Measurements from ENCODE around the gene CDK16. TPM values are rescaled to one million over a fixed set of nuclear protein-coding genes. Genes with fewer than 3 reads are reported as not detected.
A peak's percentile ranks its signal among the peaks of the same experiment; 100 is the strongest.

CDK16 gene
- 59.2 TPM for total RNA-seq
- long read RNA-seq, transcript CDK16-202 (16 exons, 3,144 nt): major isoform, 39 of 84 reads
- long read RNA-seq, partial matches to known transcripts: 16 of 84 reads
- long read RNA-seq, other reads (novel, unspliced or antisense): 26 of 84 reads

DNA sequence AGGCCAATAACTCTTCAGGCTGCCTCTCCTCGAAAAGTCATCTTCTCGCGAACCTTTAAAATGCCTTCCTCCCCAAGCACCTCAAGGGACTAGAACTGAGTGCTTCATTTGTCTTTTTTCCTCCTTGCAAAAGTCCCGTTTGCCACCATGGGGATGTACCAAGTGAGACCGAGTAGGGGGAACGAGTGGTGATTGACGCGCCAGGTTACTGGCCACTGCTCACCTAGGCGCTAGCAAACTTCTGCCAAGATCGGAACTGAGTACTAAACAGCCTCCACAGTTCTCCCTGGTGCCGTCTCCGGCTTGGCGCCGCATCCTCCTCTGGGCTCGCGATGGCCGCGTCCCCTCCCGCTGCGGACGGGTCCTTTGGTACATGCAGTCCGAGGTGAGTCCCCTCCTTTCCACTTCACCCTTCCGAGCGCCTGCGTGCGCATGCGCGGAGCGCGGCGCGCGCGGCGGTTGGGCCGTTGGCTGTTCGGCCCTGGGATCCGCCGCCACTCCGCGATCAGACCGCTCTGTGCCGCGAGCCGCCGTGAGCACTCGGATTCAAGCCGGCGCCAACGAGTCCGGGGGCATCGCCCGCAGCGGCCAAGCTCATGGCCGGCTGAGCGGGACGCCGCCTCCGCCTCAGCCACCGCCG is at the start of gene CDK16:
Gene CDK16, plus strand, starts transcription at position 402 of the 640 bp plus-strand sequence. CDS start 4,877 bp downstream, outside the sequence.
- no peaks in the 10 kb centered on the region for H3K27me3 ChIP-seq (ENCODE audit: low read depth)
- H3K36me3 ChIP-seq: peaks cover 31% of the 10 kb centered on the region
- intact Hi-C loops (cut with DNase I): no loop called here
- peak within 1 kb of the TSS; percentile 66 for H3K4me3 ChIP-seq
- H3K4me1 ChIP-seq: peaks cover 24% of the 10 kb centered on the region
- peak within 1 kb of the TSS; percentile 98 for H3K27ac ChIP-seq
- DNase-seq (peak; percentile 78), ATAC-seq (peak; percentile 82 to 87)
- no peaks in the 10 kb centered on the region for H3K9me3 ChIP-seq
- TF ChIP-seq, protein P1, sequence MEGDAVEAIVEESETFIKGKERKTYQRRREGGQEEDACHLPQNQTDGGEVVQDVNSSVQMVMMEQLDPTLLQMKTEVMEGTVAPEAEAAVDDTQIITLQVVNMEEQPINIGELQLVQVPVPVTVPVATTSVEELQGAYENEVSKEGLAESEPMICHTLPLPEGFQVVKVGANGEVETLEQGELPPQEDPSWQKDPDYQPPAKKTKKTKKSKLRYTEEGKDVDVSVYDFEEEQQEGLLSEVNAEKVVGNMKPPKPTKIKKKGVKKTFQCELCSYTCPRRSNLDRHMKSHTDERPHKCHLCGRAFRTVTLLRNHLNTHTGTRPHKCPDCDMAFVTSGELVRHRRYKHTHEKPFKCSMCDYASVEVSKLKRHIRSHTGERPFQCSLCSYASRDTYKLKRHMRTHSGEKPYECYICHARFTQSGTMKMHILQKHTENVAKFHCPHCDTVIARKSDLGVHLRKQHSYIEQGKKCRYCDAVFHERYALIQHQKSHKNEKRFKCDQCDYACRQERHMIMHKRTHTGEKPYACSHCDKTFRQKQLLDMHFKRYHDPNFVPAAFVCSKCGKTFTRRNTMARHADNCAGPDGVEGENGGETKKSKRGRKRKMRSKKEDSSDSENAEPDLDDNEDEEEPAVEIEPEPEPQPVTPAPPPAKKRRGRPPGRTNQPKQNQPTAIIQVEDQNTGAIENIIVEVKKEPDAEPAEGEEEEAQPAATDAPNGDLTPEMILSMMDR (IDR thresholded peaks at IDR 0.05): no peak

DNA sequence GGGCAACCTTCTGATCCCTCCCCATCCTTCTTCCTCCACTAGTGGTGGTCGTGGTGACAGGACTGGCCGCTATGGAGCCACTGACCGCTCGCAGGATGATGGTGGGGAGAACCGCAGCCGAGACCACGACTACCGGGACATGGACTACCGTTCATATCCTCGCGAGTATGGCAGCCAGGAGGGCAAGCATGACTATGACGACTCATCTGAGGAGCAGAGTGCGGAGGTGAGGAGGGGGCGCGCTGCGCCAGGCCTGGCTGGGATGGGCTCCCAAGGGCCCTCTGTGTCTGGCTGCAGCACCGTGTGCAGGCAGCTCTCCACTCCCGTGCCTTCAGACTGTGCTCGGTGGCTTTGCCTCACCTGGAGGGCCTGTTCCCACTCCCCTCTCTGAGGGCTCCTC is 49.2 kb upstream of the CDK16 start:
- no peak overlapping the region for H3K27ac ChIP-seq
- peaks cover 41% of the 10 kb centered on the region for H3K36me3 ChIP-seq
- ATAC-seq (no peak), DNase-seq (no peak)
- H3K27me3 ChIP-seq (ENCODE audit: low read depth): no peaks in the 10 kb centered on the region
- TF ChIP-seq, protein P1 (IDR thresholded peaks at IDR 0.05): no peak
- H3K9me3 ChIP-seq: no peaks in the 10 kb centered on the region
- intact Hi-C loops (cut with DNase I): no loop called here
- H3K4me1 ChIP-seq: no peaks in the 10 kb centered on the region
- no peak overlapping the region for H3K4me3 ChIP-seq

DNA sequence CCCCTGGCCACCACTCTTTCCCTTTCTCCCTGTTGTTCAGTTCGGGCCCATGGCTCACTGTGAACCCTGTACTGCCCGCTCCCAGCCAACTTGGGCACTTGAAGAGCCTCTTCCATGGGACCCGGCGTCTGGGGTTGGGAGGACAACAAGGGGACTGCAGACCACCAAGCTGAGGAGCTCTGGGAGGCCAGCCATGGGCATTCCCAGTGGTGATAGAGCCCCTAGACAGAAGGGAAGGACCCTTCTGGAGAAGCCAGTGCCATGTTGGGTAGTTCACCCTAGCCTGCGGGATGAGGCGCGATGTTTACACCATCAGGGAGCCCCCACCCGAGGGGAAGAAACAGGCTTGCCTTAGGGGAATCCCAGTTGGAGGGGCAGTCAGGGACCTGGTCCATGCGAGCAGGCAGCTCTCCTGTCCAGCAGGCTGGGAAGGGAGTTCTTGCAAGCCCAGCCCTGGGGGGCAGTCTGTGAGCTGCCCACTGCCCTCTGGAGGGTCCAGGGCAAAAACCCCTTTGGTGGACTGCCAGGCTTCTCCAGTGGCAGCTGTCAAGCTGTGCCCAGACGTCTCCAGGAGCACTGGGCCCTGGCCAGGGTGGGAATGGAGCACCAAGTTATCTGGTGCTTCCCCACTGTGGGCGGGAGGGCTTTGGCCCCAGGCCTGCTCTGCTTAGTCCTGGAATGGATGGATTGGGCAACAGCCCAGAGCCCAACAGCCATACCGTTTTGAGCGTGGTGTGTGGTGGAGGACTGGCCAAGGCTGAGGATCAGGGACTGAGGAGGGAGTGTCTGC is 48.6 kb upstream of the CDK16 start:
- ATAC-seq (peak in 1 of 2 donors; percentile 11), DNase-seq (no peak)
- intact Hi-C loops (cut with DNase I): no loop called here
- Histone ChIP-seq H3K27ac (no peak overlapping the region), H3K27me3 (ENCODE audit: low read depth) (no peaks in the 10 kb centered on the region), H3K4me3 (no peak overlapping the region), H3K4me1 (no peaks in the 10 kb centered on the region), H3K9me3 (no peaks in the 10 kb centered on the region), H3K36me3 (peaks cover 44% of the 10 kb centered on the region)
- TF ChIP-seq, protein P1 (IDR thresholded peaks at IDR 0.05): no peak

DNA sequence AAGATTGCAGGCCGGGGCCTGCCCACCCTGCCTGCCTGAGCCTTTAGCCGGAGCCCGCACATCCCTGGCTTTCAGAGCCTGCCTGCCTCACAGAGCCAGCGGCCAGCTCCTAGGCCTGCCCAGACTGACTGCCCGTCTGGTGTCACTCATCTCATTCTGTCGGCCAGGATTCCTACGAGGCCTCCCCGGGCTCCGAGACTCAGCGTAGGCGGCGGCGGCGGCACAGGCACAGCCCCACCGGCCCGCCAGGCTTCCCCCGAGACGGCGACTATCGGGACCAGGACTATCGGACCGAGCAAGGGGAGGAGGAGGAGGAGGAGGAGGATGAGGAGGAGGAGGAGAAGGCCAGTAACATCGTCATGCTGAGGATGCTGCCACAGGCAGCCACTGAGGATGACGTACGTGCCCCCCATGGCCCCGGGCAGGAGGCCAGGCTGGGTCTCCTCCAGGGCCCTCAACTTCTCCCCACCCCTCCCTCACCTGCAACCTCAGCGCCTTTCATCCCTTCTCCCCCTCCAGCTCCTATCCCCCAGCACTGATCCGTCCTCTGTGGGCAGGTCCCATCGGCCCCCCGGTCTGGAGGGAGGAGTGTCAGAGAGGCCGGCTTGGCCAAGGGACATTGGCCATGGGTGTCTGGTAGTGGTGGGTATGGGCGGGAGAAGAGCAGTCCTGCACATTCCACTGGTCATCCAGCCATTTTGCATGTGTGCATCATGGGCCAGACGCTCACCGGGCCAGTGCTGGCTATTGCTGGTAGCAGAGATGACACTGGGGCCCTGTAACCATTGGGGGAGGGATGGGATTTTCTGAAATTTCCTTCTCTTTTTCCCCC is 47.4 kb upstream of the CDK16 start:
- Histone ChIP-seq H3K27ac (no peak overlapping the region), H3K9me3 (no peaks in the 10 kb centered on the region), H3K4me3 (no peak overlapping the region), H3K36me3 (peaks cover 56% of the 10 kb centered on the region), H3K4me1 (no peaks in the 10 kb centered on the region), H3K27me3 (ENCODE audit: low read depth) (no peaks in the 10 kb centered on the region)
- no peak for DNase-seq
- TF ChIP-seq, protein P1 (IDR thresholded peaks at IDR 0.05): no peak
- intact Hi-C loops (cut with DNase I): no loop called here
- ATAC-seq: no peak

DNA sequence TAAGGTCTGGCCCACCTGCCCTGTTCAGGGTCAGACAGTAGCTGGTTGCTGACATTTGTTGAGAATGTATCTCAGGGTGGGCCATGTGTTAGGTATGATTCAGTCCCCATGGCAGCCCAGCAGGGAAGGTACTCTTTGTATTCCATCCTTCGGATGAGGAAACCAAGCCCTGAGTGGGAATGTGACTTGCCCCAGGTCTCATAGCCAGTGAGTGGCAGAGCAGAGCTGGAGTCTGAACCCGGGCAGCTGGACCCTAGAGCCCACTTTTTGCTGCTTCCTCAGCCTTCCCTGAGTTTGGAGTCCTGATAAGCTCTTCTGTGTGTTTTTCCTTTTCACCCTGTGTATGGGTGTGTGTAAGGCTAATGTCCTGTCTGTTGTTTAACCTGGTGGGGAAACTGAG is 46.5 kb upstream of the CDK16 start:
- no peak for DNase-seq
- Histone ChIP-seq H3K4me1 (no peaks in the 10 kb centered on the region), H3K4me3 (no peak overlapping the region), H3K27ac (no peak overlapping the region), H3K36me3 (peaks cover 65% of the 10 kb centered on the region), H3K9me3 (no peaks in the 10 kb centered on the region), H3K27me3 (ENCODE audit: low read depth) (no peaks in the 10 kb centered on the region)
- TF ChIP-seq, protein P1 (IDR thresholded peaks at IDR 0.05): no peak
- ATAC-seq: no peak
- intact Hi-C loops (cut with DNase I): no loop called here
